GM21619 (cell line): ENCODE measurements around the gene ERICH6B.

ENCODE experiments used
- ATAC-seq: cut with Tn5 transposase; IDR thresholded peaks from one replicate; pipeline ENCODE4 v1.9.1; 2021; ENCODE audit not compliant: unreplicated experiment

ERICH6B gene

GRCh38 chr13:45508776-45509175 lies 106.8 kb downstream of the ERICH6B start:
- ATAC-seq = no peak

- no peak for ATAC-seq
Measured at GRCh38 chr13:45506811-45507210, 108.7 kb downstream of the ERICH6B start.

- ATAC-seq = no peak
Measured at GRCh38 chr13:45503658-45504057, 111.9 kb downstream of the ERICH6B start.

- no peak for ATAC-seq
Measured at GRCh38 chr13:45501175-45501526, 114.4 kb downstream of the ERICH6B start.

GRCh38 chr13:45500492-45501174 lies 114.9 kb downstream of the ERICH6B start:
- no peak for ATAC-seq

GRCh38 chr13:45496942-45497341 lies 118.6 kb downstream of the ERICH6B start:
- ATAC-seq = no peak

GRCh38 chr13:45492538-45492937 lies 123.0 kb downstream of the ERICH6B start:
- no peak for ATAC-seq
